Caco-2 (cell line): ENCODE data around the gene SELENOW. TPM values are rescaled to one million over a fixed set of nuclear protein-coding genes. Genes with fewer than 3 reads are reported as not detected.
A peak's percentile ranks its signal among the peaks of the same experiment; 100 is the strongest.
"Not testable (repeated sequence)": the region's sequence is repeated elsewhere in the genome, so short reads cannot be mapped to it uniquely, and the experiment has no call there.

Experiments
- BruUV-seq: library from RNA; stranded (reverse); fragments of 400-500 nt; replicated peaks from 2 replicates; lab custom pipeline; 2021; lab: Mats Ljungman, UMichigan
- CTCF ChIA-PET: fragments of 300-600 bp; sonication (Branson Sonifier 250); formaldehyde crosslinking; loops from one replicate; lab custom pipeline; 2022; ENCODE audit warnings: antibody characterized with exemption; lab: Charles Lee
- POLR2A ChIA-PET: fragments of 300-600 bp; sonication (Branson Sonifier 250); formaldehyde crosslinking; loops from one replicate; lab custom pipeline; 2022; ENCODE audit warnings: antibody characterized with exemption; lab: Charles Lee
- DNase-seq, 2 experiments: peaks; one replicate each; pipeline versions ENCODE4 v3.0.0 to v3.0.0-alpha.2; 2020 to 2022
- H3K27me3 ChIP-seq: replicated peaks from 2 replicates; pipeline ENCODE4 v1.6.0; 2011; ENCODE audit warnings: low read length; ENCODE audit not compliant: control insufficient read depth, insufficient read depth
- H3K36me3 ChIP-seq: 2 replicates; pipeline ENCODE4 v1.5.1; 2011; ENCODE audit warnings: low read length; ENCODE audit not compliant: control insufficient read depth, insufficient read depth
- H3K4me1 ChIP-seq: fragments of 250-450 bp; sonication (Bioruptor Pico); 2 replicates; pipeline ENCODE4 v1.5.1; 2020; ENCODE audit warnings: mild to moderate bottlenecking
- H3K4me3 ChIP-seq: 2 replicates; pipeline ENCODE4 v1.5.1; 2011; ENCODE audit warnings: low read depth, mild to moderate bottlenecking, control low read depth, low read length
- H3K9me3 ChIP-seq: fragments of 250-450 bp; sonication (Bioruptor Pico); 2 replicates; pipeline ENCODE4 v1.5.1; 2020; ENCODE audit warnings: mild to moderate bottlenecking, moderate library complexity
- H3K27ac Mint-ChIP-seq: one replicate; pipeline ENCODE4 v1.8.0; 2022; ENCODE audit warnings: mixed read lengths; ENCODE audit not compliant: unreplicated experiment
- H3K27me3 Mint-ChIP-seq: one replicate; pipeline ENCODE4 v1.8.0; 2022; ENCODE audit warnings: mixed read lengths; ENCODE audit not compliant: insufficient read depth, unreplicated experiment
- H3K36me3 Mint-ChIP-seq: one replicate; pipeline ENCODE4 v1.8.0; 2022; ENCODE audit warnings: mild to moderate bottlenecking, mixed read lengths; ENCODE audit not compliant: insufficient read depth, unreplicated experiment
- H3K4me1 Mint-ChIP-seq: one replicate; pipeline ENCODE4 v1.8.0; 2022; ENCODE audit warnings: low read depth, mixed read lengths; ENCODE audit not compliant: unreplicated experiment
- H3K4me3 Mint-ChIP-seq: one replicate; pipeline ENCODE4 v1.8.0; 2022; ENCODE audit warnings: mild to moderate bottlenecking, moderate library complexity, mixed read lengths; ENCODE audit not compliant: unreplicated experiment
- H3K9me3 Mint-ChIP-seq: one replicate; pipeline ENCODE4 v1.8.0; 2022; ENCODE audit warnings: mixed read lengths; ENCODE audit not compliant: unreplicated experiment
- CTCF ChIP-seq, 2 experiments: fragments of 200-600 bp in 1 of 2; IDR thresholded peaks; 1 replicate in 1 of 2; 2 replicates in 1 of 2; pipeline versions ENCODE4 v1.5.1 to v1.8.0; 2011 to 2022; ENCODE audit warnings: antibody characterized with exemption in 1 of 2, control low read depth in 1 of 2, inconsistent platforms in 1 of 2, low read depth in 1 of 2, low read length in 1 of 2, mild to moderate bottlenecking in 1 of 2, moderate library complexity in 1 of 2; ENCODE audit not compliant: insufficient read depth in 1 of 2, severe bottlenecking in 1 of 2, unreplicated experiment in 1 of 2
- intact Hi-C: fragments of 100-400 bp; cut with micrococcal nuclease; formaldehyde crosslinking; loops from one replicate; pipeline ENCODE4 v1.10.0; 2022; ENCODE audit not compliant: unreplicated experiment
- total RNA-seq: library from RNA; stranded (reverse); gene quantifications from 2 replicates; pipeline ENCODE4 v1.2.3, GENCODE V29; 2022

Gene SELENOW
- total RNA-seq, 1 experiment from 2014 or later = 110 TPM

DNA sequence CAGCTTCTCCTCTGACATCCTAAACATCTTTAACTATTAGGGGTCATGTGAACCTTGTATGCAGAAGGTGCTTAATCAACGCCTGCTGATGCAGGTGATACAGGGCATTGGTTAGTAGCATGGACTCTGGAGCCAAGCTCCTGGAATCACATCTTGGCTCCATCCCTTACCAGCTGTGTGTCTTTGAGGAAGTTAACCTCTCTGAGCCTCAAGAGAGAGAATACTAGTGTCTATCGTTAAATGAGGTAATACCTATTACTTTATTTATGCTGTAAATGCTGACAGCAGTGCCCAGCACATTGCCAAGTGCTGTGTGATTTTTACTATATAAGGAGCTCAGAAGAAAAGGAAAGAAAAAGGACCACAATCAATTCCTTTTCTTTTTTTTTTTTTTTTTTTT, 11.2 kb upstream of the SELENOW start:
- H3K4me3 Mint-ChIP-seq = no peak overlapping the region
- H3K9me3 ChIP-seq = no peaks in the 10 kb centered on the region
- ChIA-PET CTCF (interaction anchor here (0.6 to 4.1 kb wide), 3 partner anchors 20 to 730 kb away, joined by 3 to 20 read pairs (median 3); no protein-coding TSS in a partner anchor), POLR2A (no interaction called here)
- peaks cover 10% of the 10 kb centered on the region for H3K9me3 Mint-ChIP-seq
- no peaks in the 10 kb centered on the region for H3K27me3 ChIP-seq
- no TSS peak for BruUV-seq
- H3K4me1 Mint-ChIP-seq = no peaks in the 10 kb centered on the region
- no peaks in the 10 kb centered on the region; the same call in 1 of the 2 replicates for H3K4me1 ChIP-seq
- no peak overlapping the region for H3K4me3 ChIP-seq
- DNase-seq = no peak
- H3K36me3 ChIP-seq = no peaks in the 10 kb centered on the region
- peaks cover 2% of the 10 kb centered on the region for H3K27me3 Mint-ChIP-seq
- H3K27ac Mint-ChIP-seq = no peak overlapping the region
- peaks cover 7% of the 10 kb centered on the region for H3K36me3 Mint-ChIP-seq
- TF ChIP-seq CTCF (IDR thresholded peaks at IDR 0.05; ENCODE audit: insufficient read depth in 1 of 2, low read depth in 1 of 2, low read length in 1 of 2, severe bottlenecking in 1 of 2, unreplicated experiment in 1 of 2) = no peak
- intact Hi-C loops = no loop called here

GRCh38 chr19:47768604-47769003, 9.9 kb upstream of the SELENOW start:
- Histone ChIP-seq H3K36me3 (no peaks in the 10 kb centered on the region), H3K4me3 (no peak overlapping the region), H3K27me3 (no peaks in the 10 kb centered on the region), H3K4me1 (no peaks in the 10 kb centered on the region; the same call in 1 of the 2 replicates), H3K9me3 (no peaks in the 10 kb centered on the region)
- H3K36me3 Mint-ChIP-seq = no peaks in the 10 kb centered on the region
- peaks cover 2% of the 10 kb centered on the region for H3K27me3 Mint-ChIP-seq
- H3K4me3 Mint-ChIP-seq = no peak overlapping the region
- intact Hi-C loops = no loop called here
- peak in 1 of 2 experiments; percentile 5 for TF ChIP-seq CTCF (IDR thresholded peaks at IDR 0.05; ENCODE audit: insufficient read depth in 1 of 2, low read depth in 1 of 2, low read length in 1 of 2, severe bottlenecking in 1 of 2, unreplicated experiment in 1 of 2)
- no TSS peak for BruUV-seq
- H3K27ac Mint-ChIP-seq = no peak overlapping the region
- H3K4me1 Mint-ChIP-seq = no peaks in the 10 kb centered on the region
- ChIA-PET POLR2A (no interaction called here), CTCF (interaction anchor here (4.1 kb wide), 1 partner anchor 19 kb away, joined by 20 read pairs; no protein-coding TSS in a partner anchor)
- no peak for DNase-seq
- peaks cover 10% of the 10 kb centered on the region for H3K9me3 Mint-ChIP-seq

DNA sequence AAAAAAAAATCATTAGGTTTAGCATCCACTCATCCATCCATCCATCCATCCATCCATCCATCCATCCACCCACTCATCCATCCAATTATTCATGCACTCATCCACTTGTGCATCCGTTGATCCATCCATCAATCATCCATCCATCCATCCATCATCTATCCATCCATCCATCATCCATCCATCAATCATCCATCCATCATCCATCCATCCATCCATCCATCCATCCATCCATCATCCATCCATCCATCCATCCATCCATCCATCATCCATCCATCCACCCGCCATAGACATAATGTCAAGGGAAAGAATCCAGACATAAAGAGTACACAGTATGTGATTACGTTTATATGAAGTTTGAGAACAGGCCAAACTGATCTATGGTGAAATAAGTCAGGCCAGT, 9.0 kb upstream of the SELENOW start:
- ChIA-PET POLR2A (no interaction called here), CTCF (no interaction called here)
- Mint-ChIP-seq H3K9me3 (peaks cover 10% of the 10 kb centered on the region), H3K4me1 (no peaks in the 10 kb centered on the region), H3K27ac (no peak overlapping the region), H3K27me3 (peaks cover 2% of the 10 kb centered on the region), H3K4me3 (no peak overlapping the region), H3K36me3 (no peaks in the 10 kb centered on the region)
- Histone ChIP-seq H3K36me3 (no peaks in the 10 kb centered on the region), H3K9me3 (no peaks in the 10 kb centered on the region), H3K4me3 (no peak overlapping the region), H3K4me1 (no peaks in the 10 kb centered on the region; the same call in 1 of the 2 replicates), H3K27me3 (no peaks in the 10 kb centered on the region)
- DNase-seq = no peak
- intact Hi-C loops = no loop called here
- no peak for TF ChIP-seq CTCF (IDR thresholded peaks at IDR 0.05; ENCODE audit: insufficient read depth in 1 of 2, low read depth in 1 of 2, low read length in 1 of 2, severe bottlenecking in 1 of 2, unreplicated experiment in 1 of 2)
- no TSS peak for BruUV-seq

- H3K27ac Mint-ChIP-seq, BruUV-seq, intact Hi-C loops, POLR2A ChIA-PET, DNase-seq, CTCF ChIA-PET, H3K4me1 Mint-ChIP-seq, H3K27me3 Mint-ChIP-seq, H3K9me3 Mint-ChIP-seq, H3K4me3 Mint-ChIP-seq, H3K4me3 ChIP-seq, H3K4me1 ChIP-seq, H3K36me3 Mint-ChIP-seq, H3K36me3 ChIP-seq, H3K27me3 ChIP-seq, H3K9me3 ChIP-seq: not testable (repeated sequence)
These were observed 7.2 kb upstream of the SELENOW start for GRCh38 chr19:47771291-47771690.
